ENCODE data around the gene VASN.

GRCh38 chr16:4381072-4381934, 9.7 kb downstream of the VASN start:
- no peak for TF ChIP-seq POLR2A (IDR thresholded peaks at IDR 0.05)
- no peak for TF ChIP-seq CTCF (IDR thresholded peaks at IDR 0.05)

Measured in body of pancreas (tissue), 4 donors.